Panc1 (cell line): ENCODE measurements around the gene DEPP1. TPM values are rescaled to one million over a fixed set of nuclear protein-coding genes. Genes with fewer than 3 reads are reported as not detected.

ENCODE experiments used
- ATAC-seq: fragments of 200-7000 bp; cut with Tn5 transposase; 2 replicates; pipeline ENCODE4 v1.9.1; 2020; ENCODE audit warnings: mild to moderate bottlenecking, moderate library complexity
- BruUV-seq: library from RNA; stranded (reverse); fragments of 400-500 nt; replicated peaks from 2 replicates; lab custom pipeline; 2021; lab: Mats Ljungman, UMichigan
- CTCF ChIA-PET: fragments of 300-600 bp; sonication (Branson Sonifier 250); formaldehyde crosslinking; loops from one replicate; lab custom pipeline; 2022; ENCODE audit warnings: antibody characterized with exemption; lab: Charles Lee
- POLR2A ChIA-PET: fragments of 300-600 bp; sonication (Branson Sonifier 250); formaldehyde crosslinking; loops from one replicate; lab custom pipeline; 2022; ENCODE audit warnings: antibody characterized with exemption; lab: Charles Lee
- DNase-seq: peaks from one replicate; pipeline ENCODE4 v3.0.0-alpha.2; 2010; ENCODE audit warnings: low read depth, low spot score
- H3K27ac ChIP-seq: 2 replicates; pipeline ENCODE4 v1.5.1; 2011; ENCODE audit warnings: mild to moderate bottlenecking, low read length, inconsistent platforms
- H3K27me3 ChIP-seq: fragments of 200-500 bp; sonication (Bioruptor generic); 2 replicates; pipeline ENCODE4 v1.6.0; 2014; ENCODE audit warnings: low read length, inconsistent platforms; ENCODE audit not compliant: control insufficient read depth, insufficient read depth
- H3K36me3 ChIP-seq: fragments of 200-500 bp; sonication (Bioruptor generic); 2 replicates; pipeline ENCODE4 v1.5.1; 2014; ENCODE audit warnings: inconsistent platforms, mild to moderate bottlenecking, low read length, moderate library complexity; ENCODE audit not compliant: control insufficient read depth, insufficient read depth
- H3K4me1 ChIP-seq: 2 replicates; pipeline ENCODE4 v1.5.1; 2011; ENCODE audit warnings: inconsistent platforms, mild to moderate bottlenecking, low read length, moderate library complexity; ENCODE audit not compliant: control insufficient read depth, insufficient read depth
- H3K4me3 ChIP-seq, 2 experiments: 2 replicates each; pipeline ENCODE4 v1.5.1; 2011 to 2012; ENCODE audit warnings: low read depth in 2 of 2, low read length in 2 of 2, mild to moderate bottlenecking in 2 of 2, inconsistent platforms in 1 of 2, moderate library complexity in 1 of 2
- H3K9me3 ChIP-seq: fragments of 200-500 bp; sonication (Bioruptor generic); 2 replicates; pipeline ENCODE4 v1.5.1; 2014; ENCODE audit warnings: low read depth, mild to moderate bottlenecking, inconsistent platforms, low read length, moderate library complexity; ENCODE audit not compliant: control insufficient read depth, insufficient read depth
- POLR2AphosphoS5 ChIP-seq: IDR thresholded peaks from 2 replicates; pipeline ENCODE4 v1.6.1; 2012; ENCODE audit warnings: mild to moderate bottlenecking, low read depth, low read length, moderate library complexity
- SIN3A ChIP-seq: IDR thresholded peaks from 2 replicates; pipeline ENCODE4 v1.6.1; 2012; ENCODE audit warnings: low read depth, mild to moderate bottlenecking, low read length, moderate library complexity, borderline replicate concordance; ENCODE audit not compliant: insufficient read depth
- TCF7L2 ChIP-seq: IDR thresholded peaks from 2 replicates; pipeline ENCODE4 v1.6.1; 2011; ENCODE audit warnings: mild to moderate bottlenecking, low read depth, low read length, inconsistent platforms
- in situ Hi-C: cut with HindIII; loops from 2 replicates; pipeline ENCODE4 v1.10.0; 2016; ENCODE audit warnings: low sequenced_read_pairs, low pct_unique_long_range_greater_than_20kb
- intact Hi-C: fragments of 100-400 bp; cut with micrococcal nuclease; formaldehyde crosslinking; loops from one replicate; pipeline ENCODE4 v1.10.0; 2022; ENCODE audit not compliant: unreplicated experiment
- total RNA-seq: library from RNA; stranded (reverse); gene quantifications from one replicate; pipeline ENCODE4 v1.2.1, GENCODE V29; 2021; ENCODE audit not compliant: unreplicated experiment
- TF ChIP-seq, protein P1 (sequence below): fragments of 450-650 bp; IDR thresholded peaks from 2 replicates; pipeline ENCODE4 v1.5.1; 2017; ENCODE audit warnings: mild to moderate bottlenecking
- TF ChIP-seq, protein P2 (sequence below), 2 experiments: IDR thresholded peaks; 2 replicates each; pipeline ENCODE4 v1.6.1; 2011 to 2012; ENCODE audit warnings: low read depth in 2 of 2, control low read depth in 1 of 2, low read length in 1 of 2, mild to moderate bottlenecking in 1 of 2, moderate library complexity in 1 of 2; ENCODE audit not compliant: insufficient read depth in 1 of 2

The DEPP1 gene
- total RNA-seq, 1 experiment from 2014 or later: 16.6 TPM

DNA sequence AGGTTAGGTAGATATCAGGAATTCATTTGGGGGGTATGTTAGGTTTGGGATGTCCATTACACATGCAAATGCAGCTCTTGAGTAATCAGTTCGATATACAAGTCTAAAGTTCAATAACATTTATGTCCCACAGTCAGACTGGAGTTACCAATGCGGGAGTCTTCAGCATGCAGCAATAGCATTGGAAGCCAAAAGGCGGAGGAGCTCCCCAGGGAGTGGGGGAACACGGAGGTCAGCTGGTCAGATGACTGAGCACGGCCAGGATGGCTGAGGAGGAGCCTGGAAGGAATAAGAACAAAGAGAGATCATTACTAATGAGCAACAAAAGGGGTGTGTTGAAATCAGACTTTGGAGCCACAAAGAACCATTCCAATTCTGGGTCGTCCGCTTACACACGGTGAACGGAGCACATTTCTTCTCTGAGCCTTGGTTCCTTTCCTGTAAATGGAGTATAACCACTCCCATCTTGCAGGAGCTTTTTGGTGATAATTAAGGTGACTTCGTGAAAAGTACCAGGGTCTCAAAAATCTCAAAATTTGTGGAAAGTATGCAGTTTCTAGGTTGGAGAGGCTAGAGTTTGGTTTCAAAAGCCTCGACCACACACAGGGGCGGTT lies 21.6 kb upstream of the DEPP1 start:
- ATAC-seq (no peak), DNase-seq (no peak)
- no peaks in the 10 kb centered on the region for H3K27me3 ChIP-seq
- CTCF ChIA-PET: interaction anchor here (1.2 kb wide), 1 partner anchor 67 kb away, joined by 4 read pairs; no protein-coding TSS in a partner anchor
- peaks cover 27% of the 10 kb centered on the region; the same call in 1 of the 2 replicates for H3K9me3 ChIP-seq
- POLR2A ChIA-PET: no interaction called here
- H3K36me3 ChIP-seq: no peaks in the 10 kb centered on the region; the same call in 1 of the 2 replicates
- intact Hi-C loops: loop anchor here (10.0 kb wide), 1 partner anchor 455 kb away; no protein-coding TSS in a partner anchor
- in situ Hi-C loops: no loop called here
- peaks cover 11% of the 10 kb centered on the region; the same call in 1 of the 2 replicates for H3K4me1 ChIP-seq
- peak overlapping the region; percentile 47 to 53 for H3K4me3 ChIP-seq
- peak overlapping the region; percentile 92 for H3K27ac ChIP-seq
- no peak for TF ChIP-seq POLR2AphosphoS5
- TF ChIP-seq SIN3A: no peak
- TF ChIP-seq, protein P1, sequence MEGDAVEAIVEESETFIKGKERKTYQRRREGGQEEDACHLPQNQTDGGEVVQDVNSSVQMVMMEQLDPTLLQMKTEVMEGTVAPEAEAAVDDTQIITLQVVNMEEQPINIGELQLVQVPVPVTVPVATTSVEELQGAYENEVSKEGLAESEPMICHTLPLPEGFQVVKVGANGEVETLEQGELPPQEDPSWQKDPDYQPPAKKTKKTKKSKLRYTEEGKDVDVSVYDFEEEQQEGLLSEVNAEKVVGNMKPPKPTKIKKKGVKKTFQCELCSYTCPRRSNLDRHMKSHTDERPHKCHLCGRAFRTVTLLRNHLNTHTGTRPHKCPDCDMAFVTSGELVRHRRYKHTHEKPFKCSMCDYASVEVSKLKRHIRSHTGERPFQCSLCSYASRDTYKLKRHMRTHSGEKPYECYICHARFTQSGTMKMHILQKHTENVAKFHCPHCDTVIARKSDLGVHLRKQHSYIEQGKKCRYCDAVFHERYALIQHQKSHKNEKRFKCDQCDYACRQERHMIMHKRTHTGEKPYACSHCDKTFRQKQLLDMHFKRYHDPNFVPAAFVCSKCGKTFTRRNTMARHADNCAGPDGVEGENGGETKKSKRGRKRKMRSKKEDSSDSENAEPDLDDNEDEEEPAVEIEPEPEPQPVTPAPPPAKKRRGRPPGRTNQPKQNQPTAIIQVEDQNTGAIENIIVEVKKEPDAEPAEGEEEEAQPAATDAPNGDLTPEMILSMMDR: no peak
- TF ChIP-seq, protein P2, sequence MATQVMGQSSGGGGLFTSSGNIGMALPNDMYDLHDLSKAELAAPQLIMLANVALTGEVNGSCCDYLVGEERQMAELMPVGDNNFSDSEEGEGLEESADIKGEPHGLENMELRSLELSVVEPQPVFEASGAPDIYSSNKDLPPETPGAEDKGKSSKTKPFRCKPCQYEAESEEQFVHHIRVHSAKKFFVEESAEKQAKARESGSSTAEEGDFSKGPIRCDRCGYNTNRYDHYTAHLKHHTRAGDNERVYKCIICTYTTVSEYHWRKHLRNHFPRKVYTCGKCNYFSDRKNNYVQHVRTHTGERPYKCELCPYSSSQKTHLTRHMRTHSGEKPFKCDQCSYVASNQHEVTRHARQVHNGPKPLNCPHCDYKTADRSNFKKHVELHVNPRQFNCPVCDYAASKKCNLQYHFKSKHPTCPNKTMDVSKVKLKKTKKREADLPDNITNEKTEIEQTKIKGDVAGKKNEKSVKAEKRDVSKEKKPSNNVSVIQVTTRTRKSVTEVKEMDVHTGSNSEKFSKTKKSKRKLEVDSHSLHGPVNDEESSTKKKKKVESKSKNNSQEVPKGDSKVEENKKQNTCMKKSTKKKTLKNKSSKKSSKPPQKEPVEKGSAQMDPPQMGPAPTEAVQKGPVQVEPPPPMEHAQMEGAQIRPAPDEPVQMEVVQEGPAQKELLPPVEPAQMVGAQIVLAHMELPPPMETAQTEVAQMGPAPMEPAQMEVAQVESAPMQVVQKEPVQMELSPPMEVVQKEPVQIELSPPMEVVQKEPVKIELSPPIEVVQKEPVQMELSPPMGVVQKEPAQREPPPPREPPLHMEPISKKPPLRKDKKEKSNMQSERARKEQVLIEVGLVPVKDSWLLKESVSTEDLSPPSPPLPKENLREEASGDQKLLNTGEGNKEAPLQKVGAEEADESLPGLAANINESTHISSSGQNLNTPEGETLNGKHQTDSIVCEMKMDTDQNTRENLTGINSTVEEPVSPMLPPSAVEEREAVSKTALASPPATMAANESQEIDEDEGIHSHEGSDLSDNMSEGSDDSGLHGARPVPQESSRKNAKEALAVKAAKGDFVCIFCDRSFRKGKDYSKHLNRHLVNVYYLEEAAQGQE (IDR thresholded peaks at IDR 0.05; ENCODE audit: insufficient read depth in 1 of 2, low read depth in 2 of 2, low read length in 1 of 2): no peak
- TF ChIP-seq TCF7L2: no peak
- BruUV-seq: no TSS peak

- H3K36me3 ChIP-seq: no peaks in the 10 kb centered on the region
- H3K4me3 ChIP-seq: no peak overlapping the region
- TF ChIP-seq POLR2AphosphoS5 (no peak), TCF7L2 (no peak), SIN3A (no peak)
- TF ChIP-seq, protein P2 (IDR thresholded peaks at IDR 0.05; ENCODE audit: insufficient read depth in 1 of 2, low read depth in 2 of 2, low read length in 1 of 2): no peak
- TF ChIP-seq, protein P1: no peak
- no peak for DNase-seq
- no peak overlapping the region for H3K27ac ChIP-seq
- in situ Hi-C loops: no loop called here
- no TSS peak for BruUV-seq
- peaks cover 11% of the 10 kb centered on the region; the same call in 1 of the 2 replicates for H3K4me1 ChIP-seq
- no peak for ATAC-seq
- POLR2A ChIA-PET: no interaction called here
- CTCF ChIA-PET: no interaction called here
- H3K27me3 ChIP-seq: no peaks in the 10 kb centered on the region
- intact Hi-C loops: no loop called here
- peaks cover 15% of the 10 kb centered on the region; the same call in 1 of the 2 replicates for H3K9me3 ChIP-seq
Observed at GRCh38 chr10:44998146-44998631, 19.6 kb upstream of the DEPP1 start.
